DND-41 (cell line): ENCODE measurements around the gene BAIAP2.
A peak's percentile ranks its signal among the peaks of the same experiment; 100 is the strongest.

Experiments used
- ATAC-seq: fragments of 200-7000 bp; cut with Tn5 transposase; 3 replicates; pipeline ENCODE4 v1.9.1; 2021; ENCODE audit warnings: low read depth; ENCODE audit not compliant: insufficient read depth
- DNase-seq: peaks from one replicate; pipeline ENCODE4 v3.0.0-alpha.2; 2020
- H2AFZ ChIP-seq: 2 replicates; pipeline ENCODE4 v1.6.0; 2012; ENCODE audit warnings: low read depth, low read length
- H3K27ac ChIP-seq: 2 replicates; pipeline ENCODE4 v1.5.1; 2012; ENCODE audit warnings: low read length, inconsistent platforms
- H3K27me3 ChIP-seq: fragments of 200-600 bp; sonication (generic); 2 replicates; pipeline ENCODE4 v1.6.0; 2012; ENCODE audit warnings: low read length, mild to moderate bottlenecking, inconsistent platforms; ENCODE audit not compliant: insufficient read depth, poor library complexity
- H3K36me3 ChIP-seq: 2 replicates; pipeline ENCODE4 v1.5.1; 2012; ENCODE audit warnings: low read length, inconsistent platforms; ENCODE audit not compliant: insufficient read depth
- H3K4me1 ChIP-seq: 2 replicates; pipeline ENCODE4 v1.5.1; 2012; ENCODE audit warnings: mild to moderate bottlenecking, low read length; ENCODE audit not compliant: insufficient read depth
- H3K4me2 ChIP-seq: 2 replicates; pipeline ENCODE4 v1.6.0; 2012; ENCODE audit warnings: mild to moderate bottlenecking, moderate library complexity, low read length, inconsistent platforms; ENCODE audit not compliant: insufficient read depth
- H3K4me3 ChIP-seq, 2 experiments: fragments of 200-600 bp in 1 of 2; shearing (Covaris generic) in 1 of 2; 2 replicates each; pipeline ENCODE4 v1.5.1; 2012 to 2016; ENCODE audit warnings: inconsistent platforms in 2 of 2, low read length in 2 of 2, mild to moderate bottlenecking in 2 of 2, low read depth in 1 of 2, moderate library complexity in 1 of 2
- H3K79me2 ChIP-seq: 2 replicates; pipeline ENCODE4 v1.6.0; 2012; ENCODE audit warnings: low read length, inconsistent platforms; ENCODE audit not compliant: insufficient read depth
- H3K9ac ChIP-seq: 2 replicates; pipeline ENCODE4 v1.6.0; 2012; ENCODE audit warnings: low read depth, mild to moderate bottlenecking, inconsistent platforms, low read length, moderate library complexity
- H3K9me3 ChIP-seq: 2 replicates; pipeline ENCODE4 v1.5.1; 2012; ENCODE audit warnings: low read length, moderate library complexity, mild to moderate bottlenecking, inconsistent platforms; ENCODE audit not compliant: insufficient read depth, severe bottlenecking
- H4K20me1 ChIP-seq: 2 replicates; pipeline ENCODE4 v1.6.0; 2012; ENCODE audit warnings: low read length; ENCODE audit not compliant: insufficient read depth
- CTCF ChIP-seq: IDR thresholded peaks from 2 replicates; pipeline ENCODE4 v1.5.1; 2012; ENCODE audit warnings: borderline replicate concordance, low read length, moderate library complexity, mild to moderate bottlenecking; ENCODE audit not compliant: poor library complexity, severe bottlenecking; ENCODE audit errors: extremely low read depth
- EZH2 ChIP-seq: IDR thresholded peaks from 3 replicates; pipeline ENCODE4 v1.6.1; 2012; ENCODE audit warnings: borderline replicate concordance, low read depth, mild to moderate bottlenecking, moderate library complexity, low read length, inconsistent platforms; ENCODE audit not compliant: severe bottlenecking

The BAIAP2 gene

GRCh38 chr17:81003711-81004475 lies 31.1 kb upstream of the BAIAP2 start:
- peaks cover 24% of the 10 kb centered on the region for H4K20me1 ChIP-seq
- H3K4me3 ChIP-seq, result no peak overlapping the region

GRCh38 chr17:81006891-81007290 lies 28.1 kb upstream of the BAIAP2 start:
- Histone ChIP-seq H3K4me1 (peaks cover 4% of the 10 kb centered on the region), H3K27me3 (peaks cover 27% of the 10 kb centered on the region), H4K20me1 (peaks cover 10% of the 10 kb centered on the region; the same call in 1 of the 2 replicates), H3K79me2 (no peaks in the 10 kb centered on the region), H3K27ac (no peak overlapping the region), H2AFZ (no peak overlapping the region), H3K9me3 (no peaks in the 10 kb centered on the region), H3K4me3 (no peak overlapping the region), H3K36me3 (no peaks in the 10 kb centered on the region), H3K9ac (no peak overlapping the region), H3K4me2 (no peak overlapping the region)
- DNase-seq, result no peak
- no peak for TF ChIP-seq CTCF
- no peak for TF ChIP-seq EZH2
- ATAC-seq, result no peak

More at GRCh38 chr17:81003711-81004475, 31.1 kb upstream of the BAIAP2 start:
- Histone ChIP-seq H3K4me2 (no peak overlapping the region), H3K4me1 (peaks cover 4% of the 10 kb centered on the region), H3K9me3 (no peaks in the 10 kb centered on the region), H3K79me2 (no peaks in the 10 kb centered on the region), H3K36me3 (peaks cover 5% of the 10 kb centered on the region), H3K27me3 (peaks cover 27% of the 10 kb centered on the region), H3K9ac (no peak overlapping the region), H3K27ac (no peak overlapping the region), H2AFZ (no peak overlapping the region)
- no peak for TF ChIP-seq CTCF
- TF ChIP-seq EZH2, result no peak
- DNase-seq (no peak), ATAC-seq (peak; percentile 51; the same call in 2 of the 3 replicates)

- peaks cover 3% of the 10 kb centered on the region; the same call in 1 of the 2 replicates for H4K20me1 ChIP-seq
- peaks cover 4% of the 10 kb centered on the region for H3K4me1 ChIP-seq
- no peak overlapping the region for H3K9ac ChIP-seq
- DNase-seq (no peak), ATAC-seq (no peak)
- H3K27me3 ChIP-seq, result peaks cover 27% of the 10 kb centered on the region
- no peak overlapping the region for H3K27ac ChIP-seq
- no peaks in the 10 kb centered on the region for H3K79me2 ChIP-seq
- H2AFZ ChIP-seq, result no peak overlapping the region
- no peaks in the 10 kb centered on the region for H3K36me3 ChIP-seq
- H3K9me3 ChIP-seq, result no peaks in the 10 kb centered on the region
- H3K4me2 ChIP-seq, result no peak overlapping the region
- no peak for TF ChIP-seq EZH2
- TF ChIP-seq CTCF, result no peak
- H3K4me3 ChIP-seq, result no peak overlapping the region
Measured at GRCh38 chr17:81008140-81008539, 26.8 kb upstream of the BAIAP2 start.

GRCh38 chr17:81009136-81009535 lies 25.8 kb upstream of the BAIAP2 start:
- no peaks in the 10 kb centered on the region for H3K36me3 ChIP-seq
- H3K9me3 ChIP-seq, result no peaks in the 10 kb centered on the region
- no peak overlapping the region for H2AFZ ChIP-seq
- no peaks in the 10 kb centered on the region for H3K4me1 ChIP-seq
- H3K27ac ChIP-seq, result no peak overlapping the region
- no peak overlapping the region for H3K4me3 ChIP-seq
- peaks cover 19% of the 10 kb centered on the region for H3K27me3 ChIP-seq
- DNase-seq (no peak), ATAC-seq (no peak)
- no peak overlapping the region for H3K4me2 ChIP-seq
- H3K9ac ChIP-seq, result no peak overlapping the region
- TF ChIP-seq CTCF, result no peak
- no peak for TF ChIP-seq EZH2
- H4K20me1 ChIP-seq, result peaks cover 3% of the 10 kb centered on the region; the same call in 1 of the 2 replicates
- H3K79me2 ChIP-seq, result no peaks in the 10 kb centered on the region
